Measurements from ENCODE around the gene PPHLN1.

The PPHLN1 gene, protein sequence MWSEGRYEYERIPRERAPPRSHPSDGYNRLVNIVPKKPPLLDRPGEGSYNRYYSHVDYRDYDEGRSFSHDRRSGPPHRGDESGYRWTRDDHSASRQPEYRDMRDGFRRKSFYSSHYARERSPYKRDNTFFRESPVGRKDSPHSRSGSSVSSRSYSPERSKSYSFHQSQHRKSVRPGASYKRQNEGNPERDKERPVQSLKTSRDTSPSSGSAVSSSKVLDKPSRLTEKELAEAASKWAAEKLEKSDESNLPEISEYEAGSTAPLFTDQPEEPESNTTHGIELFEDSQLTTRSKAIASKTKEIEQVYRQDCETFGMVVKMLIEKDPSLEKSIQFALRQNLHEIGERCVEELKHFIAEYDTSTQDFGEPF

GRCh38 chr12:42325653-42326474 is at the start of gene PPHLN1, which contains the start of gene ZCRB1:
Gene PPHLN1 (plus strand): TSS chr12:42326167. CDS start chr12:42335903, 9,736 bp downstream.
Gene ZCRB1 (minus strand): TSS chr12:42326094. CDS start chr12:42324102, 1,992 bp downstream.
- Histone ChIP-seq H3K9ac (ENCODE audit: low read depth, low read length) (peak within 1 kb of the TSS; percentile 88), H3K36me3 (ENCODE audit: insufficient read depth, low read length) (no peaks in the 10 kb centered on the region; the same call in 1 of the 2 replicates), H3K9me3 (ENCODE audit: control insufficient read depth, insufficient read depth, low read length) (no peaks in the 10 kb centered on the region), H3K4me1 (ENCODE audit: insufficient read depth, low read length) (peaks cover 8% of the 10 kb centered on the region)

- Histone ChIP-seq H3K36me3 (ENCODE audit: insufficient read depth, low read length) (no peaks in the 10 kb centered on the region), H3K4me1 (ENCODE audit: insufficient read depth, low read length) (no peaks in the 10 kb centered on the region), H3K9ac (ENCODE audit: low read depth, low read length) (no peak overlapping the region), H3K9me3 (ENCODE audit: control insufficient read depth, insufficient read depth, low read length) (no peaks in the 10 kb centered on the region)
Measured at GRCh38 chr12:42277396-42278127, 48.4 kb upstream of the PPHLN1 start.

GRCh38 chr12:42278128-42278510 is 47.8 kb upstream of the PPHLN1 start:
- Histone ChIP-seq H3K4me1 (ENCODE audit: insufficient read depth, low read length) (no peaks in the 10 kb centered on the region), H3K36me3 (ENCODE audit: insufficient read depth, low read length) (no peaks in the 10 kb centered on the region), H3K9ac (ENCODE audit: low read depth, low read length) (no peak overlapping the region), H3K9me3 (ENCODE audit: control insufficient read depth, insufficient read depth, low read length) (no peaks in the 10 kb centered on the region)

- Histone ChIP-seq H3K4me1 (ENCODE audit: insufficient read depth, low read length) (no peaks in the 10 kb centered on the region), H3K9ac (ENCODE audit: low read depth, low read length) (no peak overlapping the region), H3K36me3 (ENCODE audit: insufficient read depth, low read length) (no peaks in the 10 kb centered on the region), H3K9me3 (ENCODE audit: control insufficient read depth, insufficient read depth, low read length) (no peaks in the 10 kb centered on the region)
Measured at GRCh38 chr12:42281278-42281677, 44.7 kb upstream of the PPHLN1 start.

DNA sequence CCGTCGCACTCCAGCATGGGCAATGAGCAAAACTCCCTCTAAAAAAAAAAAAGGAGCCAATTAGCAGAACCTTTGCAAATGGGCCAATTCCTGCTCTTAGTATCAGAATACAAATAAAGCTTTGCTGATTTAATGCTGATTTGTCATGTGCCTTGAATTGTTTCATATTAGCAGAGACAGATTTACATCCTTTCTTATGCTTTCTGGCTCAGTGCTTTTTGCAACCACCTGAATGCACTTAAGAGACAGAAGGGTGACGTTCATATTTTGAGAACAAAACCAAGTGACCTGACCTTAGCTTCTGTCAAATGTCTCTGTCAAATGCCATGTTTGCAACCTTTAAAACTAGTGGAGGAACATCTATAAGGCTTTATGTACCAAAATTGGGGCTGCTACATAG is 44.1 kb upstream of the PPHLN1 start:
- H3K9ac ChIP-seq (ENCODE audit: low read depth, low read length): no peak overlapping the region
- H3K4me1 ChIP-seq (ENCODE audit: insufficient read depth, low read length): no peaks in the 10 kb centered on the region
- no peaks in the 10 kb centered on the region for H3K36me3 ChIP-seq (ENCODE audit: insufficient read depth, low read length)
- no peaks in the 10 kb centered on the region for H3K9me3 ChIP-seq (ENCODE audit: control insufficient read depth, insufficient read depth, low read length)

GRCh38 chr12:42282294-42282693 is 43.7 kb upstream of the PPHLN1 start:
- no peaks in the 10 kb centered on the region for H3K9me3 ChIP-seq (ENCODE audit: control insufficient read depth, insufficient read depth, low read length)
- no peak overlapping the region for H3K9ac ChIP-seq (ENCODE audit: low read depth, low read length)
- no peaks in the 10 kb centered on the region for H3K4me1 ChIP-seq (ENCODE audit: insufficient read depth, low read length)
- no peaks in the 10 kb centered on the region for H3K36me3 ChIP-seq (ENCODE audit: insufficient read depth, low read length)

GRCh38 chr12:42283739-42284138 is 42.2 kb upstream of the PPHLN1 start:
- no peaks in the 10 kb centered on the region for H3K9me3 ChIP-seq (ENCODE audit: control insufficient read depth, insufficient read depth, low read length)
- H3K9ac ChIP-seq (ENCODE audit: low read depth, low read length): no peak overlapping the region
- no peaks in the 10 kb centered on the region for H3K4me1 ChIP-seq (ENCODE audit: insufficient read depth, low read length)
- no peaks in the 10 kb centered on the region for H3K36me3 ChIP-seq (ENCODE audit: insufficient read depth, low read length)

DNA sequence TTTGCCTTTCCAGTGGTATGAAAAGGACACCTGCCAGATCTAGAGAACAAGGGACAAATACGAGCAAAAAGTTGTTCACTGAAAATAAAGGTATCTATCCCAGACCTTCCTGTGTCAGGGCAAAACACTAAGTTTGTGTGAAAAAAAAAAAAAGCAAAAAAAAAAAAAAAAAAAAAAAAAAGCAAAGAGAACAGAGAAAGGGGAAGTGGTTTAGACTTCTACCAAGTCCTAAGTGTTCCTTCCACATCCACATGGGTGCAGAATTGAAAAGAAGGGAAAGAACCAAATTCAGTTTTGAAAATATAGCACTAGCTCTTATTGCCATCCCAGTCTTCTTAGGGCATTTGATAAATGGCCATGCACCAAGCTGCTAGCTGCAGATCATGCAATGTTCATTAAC is 41.8 kb upstream of the PPHLN1 start:
- no peaks in the 10 kb centered on the region for H3K4me1 ChIP-seq (ENCODE audit: insufficient read depth, low read length)
- H3K9ac ChIP-seq (ENCODE audit: low read depth, low read length): no peak overlapping the region
- H3K36me3 ChIP-seq (ENCODE audit: insufficient read depth, low read length): no peaks in the 10 kb centered on the region
- H3K9me3 ChIP-seq (ENCODE audit: control insufficient read depth, insufficient read depth, low read length): no peaks in the 10 kb centered on the region

GRCh38 chr12:42284876-42285275 is 41.1 kb upstream of the PPHLN1 start:
- no peaks in the 10 kb centered on the region for H3K4me1 ChIP-seq (ENCODE audit: insufficient read depth, low read length)
- no peaks in the 10 kb centered on the region for H3K9me3 ChIP-seq (ENCODE audit: control insufficient read depth, insufficient read depth, low read length)
- no peak overlapping the region for H3K9ac ChIP-seq (ENCODE audit: low read depth, low read length)
- no peaks in the 10 kb centered on the region for H3K36me3 ChIP-seq (ENCODE audit: insufficient read depth, low read length)

DNA sequence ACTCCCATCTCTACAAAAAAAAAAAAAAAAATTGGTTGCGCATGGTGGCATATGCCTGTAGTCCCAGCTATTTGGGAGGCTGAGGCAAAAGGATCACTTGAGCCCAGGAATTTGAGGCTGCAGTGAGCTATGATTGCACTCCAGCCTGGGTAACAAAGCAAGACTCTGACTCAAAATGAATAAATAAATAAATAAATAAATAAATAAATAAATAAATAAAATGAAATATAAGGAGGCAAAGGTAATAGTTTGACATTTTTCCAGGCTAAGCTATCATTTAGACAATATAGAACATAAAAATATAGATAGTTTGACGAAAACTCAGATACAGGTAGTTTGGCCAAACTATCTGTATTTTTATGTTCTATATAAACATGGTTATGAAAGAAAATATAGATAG is 40.5 kb upstream of the PPHLN1 start:
- Histone ChIP-seq H3K4me1 (ENCODE audit: insufficient read depth, low read length) (no peaks in the 10 kb centered on the region), H3K36me3 (ENCODE audit: insufficient read depth, low read length) (no peaks in the 10 kb centered on the region), H3K9me3 (ENCODE audit: control insufficient read depth, insufficient read depth, low read length) (no peaks in the 10 kb centered on the region), H3K9ac (ENCODE audit: low read depth, low read length) (no peak overlapping the region)

DNA sequence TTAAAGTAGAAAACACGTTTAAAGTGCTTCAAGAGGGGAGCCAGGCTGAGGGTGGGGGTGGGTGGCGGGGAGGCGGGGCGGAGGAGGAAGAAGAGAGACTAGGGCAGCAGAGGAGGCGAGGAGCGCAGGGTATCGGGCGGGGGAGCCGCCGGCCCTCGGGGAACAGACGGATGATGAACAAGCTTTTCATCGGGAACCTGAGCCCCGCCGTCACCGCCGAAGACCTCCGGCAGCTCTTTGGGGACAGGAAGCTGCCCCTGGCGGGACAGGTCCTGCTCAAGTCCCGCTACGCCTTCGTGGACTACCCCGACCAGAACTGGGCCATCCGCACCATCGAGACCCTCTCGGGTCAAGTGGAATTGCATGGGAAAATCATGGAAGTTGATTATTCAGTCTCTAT is 39.2 kb upstream of the PPHLN1 start:
- Histone ChIP-seq H3K4me1 (ENCODE audit: insufficient read depth, low read length) (no peaks in the 10 kb centered on the region), H3K36me3 (ENCODE audit: insufficient read depth, low read length) (no peaks in the 10 kb centered on the region), H3K9ac (ENCODE audit: low read depth, low read length) (no peak overlapping the region), H3K9me3 (ENCODE audit: control insufficient read depth, insufficient read depth, low read length) (no peaks in the 10 kb centered on the region)

DNA sequence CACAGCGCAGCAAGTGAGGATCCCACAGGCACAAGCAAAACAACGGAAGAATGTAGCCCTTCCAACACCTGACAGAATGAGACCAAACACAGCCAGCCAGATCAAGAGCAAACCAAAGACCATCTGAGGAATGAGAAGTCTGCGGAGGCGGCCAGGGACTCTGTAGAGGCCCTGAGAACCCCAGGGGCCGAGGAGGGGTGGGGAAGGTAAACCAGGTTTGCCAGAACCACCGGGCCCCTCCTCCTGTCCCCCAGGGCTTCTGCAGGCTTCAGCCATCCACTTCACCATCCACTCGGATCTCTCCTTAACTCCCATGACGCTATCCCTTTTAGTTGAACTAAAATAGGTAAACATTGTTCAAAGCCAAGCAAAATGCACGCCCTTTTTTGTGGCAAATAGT is 37.4 kb upstream of the PPHLN1 start:
- H3K36me3 ChIP-seq (ENCODE audit: insufficient read depth, low read length): no peaks in the 10 kb centered on the region
- H3K9me3 ChIP-seq (ENCODE audit: control insufficient read depth, insufficient read depth, low read length): no peaks in the 10 kb centered on the region
- H3K9ac ChIP-seq (ENCODE audit: low read depth, low read length): no peak overlapping the region
- H3K4me1 ChIP-seq (ENCODE audit: insufficient read depth, low read length): no peaks in the 10 kb centered on the region

DNA sequence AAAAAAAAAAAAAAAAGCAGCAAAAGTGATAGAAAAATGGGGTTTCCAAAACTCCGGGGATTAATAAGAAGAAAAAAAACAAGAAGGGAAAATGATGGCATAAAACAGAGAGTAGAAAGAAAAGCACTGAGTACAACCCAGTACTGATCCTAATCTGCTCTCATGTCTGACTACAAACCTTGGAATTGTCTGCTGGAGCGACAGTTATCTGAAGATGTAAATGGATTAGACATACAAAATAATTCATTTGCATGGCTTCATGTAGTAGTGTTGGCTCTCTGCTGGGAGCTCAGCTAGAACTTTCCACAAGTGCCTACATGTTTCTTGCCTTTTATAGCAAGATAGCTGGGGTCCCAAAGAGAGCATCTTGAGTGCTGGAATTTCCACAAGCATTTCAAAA is 34.3 kb upstream of the PPHLN1 start:
- Histone ChIP-seq H3K4me1 (ENCODE audit: insufficient read depth, low read length) (no peaks in the 10 kb centered on the region), H3K9me3 (ENCODE audit: control insufficient read depth, insufficient read depth, low read length) (no peaks in the 10 kb centered on the region), H3K36me3 (ENCODE audit: insufficient read depth, low read length) (no peaks in the 10 kb centered on the region), H3K9ac (ENCODE audit: low read depth, low read length) (no peak overlapping the region)

- Histone ChIP-seq H3K9me3 (ENCODE audit: control insufficient read depth, insufficient read depth, low read length) (no peaks in the 10 kb centered on the region), H3K9ac (ENCODE audit: low read depth, low read length) (no peak overlapping the region), H3K36me3 (ENCODE audit: insufficient read depth, low read length) (no peaks in the 10 kb centered on the region), H3K4me1 (ENCODE audit: insufficient read depth, low read length) (no peaks in the 10 kb centered on the region)
Measured at GRCh38 chr12:42296503-42297109, 29.4 kb upstream of the PPHLN1 start.

All from ES-I3 (cell line).